Stomach smooth muscle (tissue), 2 donors: Measurements from ENCODE around the gene OTOF.

ENCODE experiments used
- H3K27ac ChIP-seq: one replicate; pipeline ENCODE4 v1.7.0; 2013; ENCODE audit warnings: mild to moderate bottlenecking, low read length, inconsistent platforms
- H3K27me3 ChIP-seq, 2 donors: one replicate each; pipeline ENCODE4 v1.7.0; 2013; ENCODE audit warnings: low read length in 2 of 2; ENCODE audit not compliant: insufficient read depth in 2 of 2, control insufficient read depth in 1 of 2
- H3K36me3 ChIP-seq, 2 donors: one replicate each; pipeline ENCODE4 v1.7.0; 2013; ENCODE audit warnings: low read length in 2 of 2; ENCODE audit not compliant: control insufficient read depth in 2 of 2, insufficient read depth in 2 of 2
- H3K4me1 ChIP-seq: one replicate; pipeline ENCODE4 v1.7.0; 2013; ENCODE audit warnings: low read length; ENCODE audit not compliant: control insufficient read depth, insufficient read depth
- H3K4me3 ChIP-seq, 2 donors: one replicate each; pipeline ENCODE4 v1.7.0; 2013; ENCODE audit warnings: low read length in 2 of 2
- H3K9ac ChIP-seq, 2 donors: one replicate each; pipeline ENCODE4 v1.7.0; 2013; ENCODE audit warnings: low read length in 2 of 2, mild to moderate bottlenecking in 1 of 2
- H3K9me3 ChIP-seq, 2 donors: one replicate each; pipeline ENCODE4 v1.7.0; 2013; ENCODE audit warnings: low read length in 2 of 2; ENCODE audit not compliant: control insufficient read depth in 2 of 2
- donor health status: healthy.
- donor health status: Pancreatic carcinoma.

Gene OTOF

DNA sequence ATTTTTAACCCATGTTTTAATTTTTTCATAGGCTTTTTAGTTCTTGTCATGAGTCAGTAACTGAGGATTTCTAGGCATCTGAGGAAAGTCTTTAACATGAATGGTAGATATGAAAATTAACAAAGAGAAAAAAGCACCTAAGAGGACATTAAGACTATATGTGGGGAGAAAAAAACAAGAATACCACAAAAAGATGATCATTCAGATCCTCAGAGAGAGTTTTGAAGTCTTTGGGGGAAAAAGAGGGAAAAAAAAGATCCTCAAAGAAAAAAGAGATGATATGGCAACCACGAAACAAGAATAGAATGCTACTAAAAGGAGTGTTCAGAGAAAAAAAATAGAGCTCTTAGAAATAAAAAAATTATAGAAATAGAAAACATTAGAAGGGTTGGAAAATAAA, 68.1 kb downstream of the OTOF start:
- peaks cover 4 to 5% of the 10 kb centered on the region in 2 donors for H3K27me3 ChIP-seq
- H3K9ac ChIP-seq = no peak overlapping the region
- no peak overlapping the region for H3K4me3 ChIP-seq
- H3K27ac ChIP-seq = no peak overlapping the region
- H3K9me3 ChIP-seq = no peaks in the 10 kb centered on the region
- no peaks in the 10 kb centered on the region for H3K36me3 ChIP-seq
- peaks cover under 1% of the 10 kb centered on the region for H3K4me1 ChIP-seq

DNA sequence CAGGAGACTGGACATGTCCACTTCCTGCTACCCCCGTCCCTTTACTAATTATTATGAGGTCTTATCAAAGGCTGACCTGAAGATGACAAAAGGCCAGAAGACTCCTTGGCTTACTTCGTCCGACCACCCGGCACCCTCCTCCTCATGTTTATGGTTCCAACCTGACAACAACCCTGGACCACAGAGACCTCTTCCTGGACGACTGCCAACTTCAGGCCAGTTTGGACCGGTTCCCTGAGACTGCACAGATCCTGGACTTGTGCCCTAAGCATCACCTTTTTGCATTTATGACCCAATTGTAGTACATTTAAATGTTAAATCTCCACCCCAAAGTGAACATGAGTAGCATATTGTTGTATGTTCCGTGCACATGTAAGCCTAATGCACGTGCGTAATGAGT, 70.4 kb downstream of the OTOF start:
- peaks cover 4 to 5% of the 10 kb centered on the region in 2 donors for H3K27me3 ChIP-seq
- H3K4me1 ChIP-seq = peaks cover 3% of the 10 kb centered on the region
- H3K9ac ChIP-seq = no peak overlapping the region
- no peak overlapping the region for H3K27ac ChIP-seq
- H3K4me3 ChIP-seq = no peak overlapping the region
- no peaks in the 10 kb centered on the region for H3K36me3 ChIP-seq
- H3K9me3 ChIP-seq = no peaks in the 10 kb centered on the region
